DOHH2 (cell line): ENCODE measurements around the gene BABAM2.

Experiments
- EZH2phosphoT487 ChIP-seq: fragments of 200-600 bp; sonication (generic); IDR thresholded peaks from 2 replicates; pipeline ENCODE4 v1.6.1; 2017; ENCODE audit warnings: borderline replicate concordance, mild to moderate bottlenecking, antibody characterized with exemption, low read length, moderate library complexity, mixed read lengths
- TF ChIP-seq, protein P1 (sequence below): fragments of 200-600 bp; sonication (generic); IDR thresholded peaks from one replicate; pipeline ENCODE4 v1.5.1; 2014; ENCODE audit warnings: antibody characterized with exemption, mild to moderate bottlenecking, low read depth, low read length; ENCODE audit not compliant: poor library complexity, severe bottlenecking

DNA sequence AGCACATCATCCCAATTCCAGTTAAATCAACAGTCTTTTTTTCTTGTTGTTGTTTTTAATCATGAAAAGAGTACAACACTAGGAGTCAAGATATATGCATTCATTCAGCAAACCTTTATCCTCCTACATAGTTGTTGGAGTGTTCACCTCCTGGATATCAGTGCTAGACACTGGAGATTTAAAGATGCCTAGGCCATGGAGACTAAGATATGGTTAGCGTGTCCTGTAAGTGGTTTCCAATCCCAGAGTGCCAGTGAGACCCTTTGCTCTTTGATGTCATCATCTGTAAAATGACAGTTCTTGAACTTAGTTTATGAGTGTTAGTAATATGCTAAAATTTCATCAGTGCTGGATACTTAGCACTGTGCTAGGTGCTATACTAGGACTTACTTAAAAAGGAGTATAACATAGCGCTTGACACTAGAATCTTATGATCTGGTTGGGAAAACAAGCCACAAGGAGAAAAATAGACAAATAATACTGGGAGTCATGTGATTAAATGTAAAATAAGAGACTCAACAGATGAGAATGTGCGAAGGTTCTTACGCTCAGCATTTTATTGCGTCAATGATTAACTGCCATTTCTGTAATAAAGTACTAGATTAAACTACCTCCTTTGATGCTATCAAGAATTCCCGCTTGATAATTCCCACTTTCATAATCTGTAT is 31.5 kb downstream of the BABAM2 start:
- TF ChIP-seq, protein P1, sequence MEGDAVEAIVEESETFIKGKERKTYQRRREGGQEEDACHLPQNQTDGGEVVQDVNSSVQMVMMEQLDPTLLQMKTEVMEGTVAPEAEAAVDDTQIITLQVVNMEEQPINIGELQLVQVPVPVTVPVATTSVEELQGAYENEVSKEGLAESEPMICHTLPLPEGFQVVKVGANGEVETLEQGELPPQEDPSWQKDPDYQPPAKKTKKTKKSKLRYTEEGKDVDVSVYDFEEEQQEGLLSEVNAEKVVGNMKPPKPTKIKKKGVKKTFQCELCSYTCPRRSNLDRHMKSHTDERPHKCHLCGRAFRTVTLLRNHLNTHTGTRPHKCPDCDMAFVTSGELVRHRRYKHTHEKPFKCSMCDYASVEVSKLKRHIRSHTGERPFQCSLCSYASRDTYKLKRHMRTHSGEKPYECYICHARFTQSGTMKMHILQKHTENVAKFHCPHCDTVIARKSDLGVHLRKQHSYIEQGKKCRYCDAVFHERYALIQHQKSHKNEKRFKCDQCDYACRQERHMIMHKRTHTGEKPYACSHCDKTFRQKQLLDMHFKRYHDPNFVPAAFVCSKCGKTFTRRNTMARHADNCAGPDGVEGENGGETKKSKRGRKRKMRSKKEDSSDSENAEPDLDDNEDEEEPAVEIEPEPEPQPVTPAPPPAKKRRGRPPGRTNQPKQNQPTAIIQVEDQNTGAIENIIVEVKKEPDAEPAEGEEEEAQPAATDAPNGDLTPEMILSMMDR, result no peak
- no peak for TF ChIP-seq EZH2phosphoT487
